Right renal pelvis (tissue), 4 donors: ENCODE measurements around the gene SFT2D3. TPM values are rescaled to one million over a fixed set of nuclear protein-coding genes. Genes with fewer than 3 reads are reported as not detected.

ENCODE experiments used
- DNase-seq, 4 donors: peaks; one replicate each; pipeline ENCODE4 v3.0.0-alpha.2; 2013; ENCODE audit warnings: low read depth in 4 of 4, low spot score in 3 of 4, missing footprints in 1 of 4
- polyA plus RNA-seq, 4 donors: library from polyadenylated mRNA; unstranded; fragments of 120-200 nt; gene quantifications; one replicate each; pipeline ENCODE4 v1.2.1, GENCODE V29; 2013; ENCODE audit not compliant: insufficient read length in 4 of 4

SFT2D3 gene
- polyA plus RNA-seq, 4 donors, result not detected

DNA sequence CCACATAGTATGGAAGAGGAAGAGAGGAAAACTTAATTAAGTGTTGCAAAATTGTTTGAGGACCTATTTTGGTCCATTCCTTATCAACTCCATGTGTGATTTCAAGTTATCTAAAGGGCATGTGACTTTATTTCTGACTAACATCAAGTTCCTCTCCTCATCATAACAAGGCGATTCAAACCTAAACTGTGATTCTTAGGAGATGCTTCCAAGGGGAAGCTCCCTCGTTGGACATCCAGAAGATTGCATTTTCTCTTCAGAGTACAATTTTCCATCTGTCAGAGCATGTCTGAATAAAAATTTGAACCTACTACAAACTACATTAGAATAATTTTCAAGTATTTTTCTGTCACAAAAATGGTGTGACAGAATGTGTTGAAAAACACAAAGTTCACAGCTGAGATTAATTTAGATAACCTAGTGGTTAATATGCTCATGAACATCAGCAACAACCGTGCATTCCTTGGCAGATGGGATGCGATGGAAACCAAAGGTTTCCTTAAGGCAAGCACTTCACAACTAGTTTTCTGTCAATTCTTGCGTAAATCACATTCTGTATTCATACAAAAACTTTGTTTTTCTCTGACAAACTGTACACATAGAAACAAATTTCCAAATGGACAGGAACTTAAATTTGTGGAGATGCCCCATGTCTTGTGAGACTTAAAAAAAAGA, 4.2 kb downstream of the SFT2D3 start:
- DNase-seq, result no peak

DNA sequence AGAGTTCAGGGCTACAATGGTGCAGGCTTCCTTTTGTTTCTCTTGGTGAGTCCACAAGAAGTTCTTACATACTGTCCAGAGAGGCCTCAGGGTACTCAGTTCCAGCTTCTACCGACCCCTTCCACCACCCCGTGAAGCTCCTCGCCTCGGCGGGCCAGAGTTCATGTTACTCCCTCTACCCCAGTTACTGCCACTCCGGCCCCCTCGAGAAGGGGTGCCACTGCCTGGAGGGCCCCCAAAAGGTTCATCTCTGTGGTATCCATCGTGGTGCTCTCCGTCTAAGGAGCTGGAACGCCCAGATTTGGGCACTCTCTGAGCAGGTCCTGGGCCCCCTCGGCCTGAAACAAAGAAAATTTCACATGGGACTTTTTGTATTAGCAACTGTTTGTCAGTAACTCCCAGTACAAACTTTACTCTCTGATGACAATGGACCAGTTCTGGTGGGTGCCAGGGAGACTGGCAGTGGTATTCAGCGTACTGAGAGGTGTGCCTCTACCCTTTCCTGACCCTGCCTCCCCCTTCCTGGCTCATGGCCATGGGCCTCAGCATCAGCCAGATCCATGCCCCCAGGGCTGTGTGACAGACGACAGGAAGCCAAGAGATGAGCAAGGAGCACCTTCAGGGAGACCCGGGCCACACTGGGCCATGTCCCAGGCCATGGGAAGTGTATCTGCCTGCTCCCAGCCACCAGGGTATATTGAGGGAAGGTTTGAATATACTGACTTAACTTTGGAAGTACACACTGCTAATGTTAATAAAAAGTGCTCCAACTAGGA, 5.1 kb downstream of the SFT2D3 start:
- DNase-seq, result no peak

DNA sequence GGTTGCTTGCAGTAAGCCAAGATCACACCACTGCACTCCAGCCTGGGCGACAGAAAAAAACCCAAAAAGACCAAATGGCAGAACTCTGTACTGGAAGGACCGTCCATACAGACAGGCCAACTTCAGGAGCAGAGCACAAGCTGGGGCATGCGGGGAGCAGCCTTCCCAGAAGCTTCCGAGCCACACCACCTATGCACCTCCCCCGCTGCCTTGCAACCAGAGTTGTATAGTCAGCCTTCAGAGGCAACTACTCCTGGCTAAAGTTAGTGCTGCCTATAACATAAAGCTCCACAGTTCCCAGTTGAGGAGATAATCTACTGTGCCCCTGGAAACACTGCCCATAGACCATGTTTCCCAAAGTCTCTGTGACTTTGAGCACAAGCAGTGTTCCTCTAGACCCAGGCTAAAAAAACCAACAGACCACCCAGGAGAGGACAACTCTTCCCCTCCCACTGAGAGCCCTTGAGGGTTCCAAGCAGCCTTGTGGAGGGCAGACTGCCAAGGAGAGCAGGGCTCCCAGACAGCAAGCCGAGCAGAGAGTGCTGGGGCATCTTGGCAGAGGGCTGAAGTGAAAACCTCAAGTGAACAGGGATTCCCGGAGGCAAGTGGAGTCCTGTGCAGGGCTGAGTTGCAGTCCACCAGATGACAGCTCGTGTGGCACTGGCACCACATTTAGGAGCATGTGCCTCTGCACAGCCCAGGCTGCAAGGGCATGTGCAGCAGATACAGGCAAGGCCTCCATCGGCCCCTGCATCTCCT, 6.8 kb downstream of the SFT2D3 start:
- no peak for DNase-seq

DNA sequence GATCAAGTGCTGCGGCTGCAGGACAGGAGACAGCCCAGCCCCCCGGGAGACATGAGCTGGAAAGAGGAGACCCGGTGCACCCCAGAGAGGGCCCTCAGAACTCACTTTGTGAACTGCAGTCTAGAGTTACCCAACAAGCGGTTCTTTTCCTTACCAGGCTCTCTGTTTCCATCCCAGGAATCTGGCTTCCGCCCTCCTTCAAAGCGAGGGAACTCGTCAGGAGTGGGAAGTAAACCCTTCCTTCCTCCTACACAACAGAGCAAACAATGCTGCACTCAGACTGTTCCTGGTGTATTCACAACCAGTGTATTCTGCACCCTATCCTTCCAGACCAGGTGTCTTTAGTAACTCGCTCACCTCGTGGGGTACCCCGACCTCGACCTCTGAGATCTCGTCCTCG, 8.0 kb downstream of the SFT2D3 start:
- no peak for DNase-seq

DNA sequence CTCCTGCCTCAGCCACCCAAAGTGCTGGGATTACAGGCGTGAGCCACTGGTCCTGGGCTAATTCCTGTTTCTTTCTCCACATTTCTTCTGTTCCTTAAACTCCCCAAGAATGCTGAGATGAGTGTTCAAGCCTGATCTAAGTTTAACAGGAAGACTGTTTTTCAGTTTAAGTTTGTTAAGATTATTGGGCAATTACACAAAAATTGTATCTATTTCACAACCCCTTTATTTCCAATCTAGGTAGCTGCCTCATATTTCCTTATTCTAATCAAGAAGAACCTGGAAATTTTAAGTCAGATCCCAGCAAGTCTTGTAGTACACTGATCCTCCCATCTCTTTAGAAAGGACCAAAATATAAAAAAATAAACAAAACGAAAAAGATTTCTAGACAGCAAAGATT, 11.7 kb downstream of the SFT2D3 start:
- no peak for DNase-seq

DNA sequence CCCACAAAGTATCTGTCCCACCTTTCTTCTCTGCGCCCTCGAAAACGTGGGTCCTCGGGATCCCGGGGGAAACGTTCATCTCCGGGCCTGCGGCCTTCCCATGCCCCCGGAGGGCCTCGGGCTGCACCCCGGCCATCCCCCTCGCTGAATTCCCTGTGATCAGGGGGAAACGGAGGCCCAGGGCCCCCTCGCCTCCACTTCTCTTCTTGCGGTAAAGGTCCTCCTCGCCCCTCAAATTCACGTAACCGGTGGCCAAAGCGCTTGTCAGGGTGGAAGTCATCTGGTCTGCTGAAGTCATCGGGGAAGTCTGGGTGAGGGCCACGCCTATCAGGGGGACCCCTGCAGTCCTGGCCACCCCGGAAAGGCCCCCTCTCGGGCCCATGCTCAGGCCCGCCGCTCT, 12.3 kb downstream of the SFT2D3 start:
- no peak for DNase-seq

DNA sequence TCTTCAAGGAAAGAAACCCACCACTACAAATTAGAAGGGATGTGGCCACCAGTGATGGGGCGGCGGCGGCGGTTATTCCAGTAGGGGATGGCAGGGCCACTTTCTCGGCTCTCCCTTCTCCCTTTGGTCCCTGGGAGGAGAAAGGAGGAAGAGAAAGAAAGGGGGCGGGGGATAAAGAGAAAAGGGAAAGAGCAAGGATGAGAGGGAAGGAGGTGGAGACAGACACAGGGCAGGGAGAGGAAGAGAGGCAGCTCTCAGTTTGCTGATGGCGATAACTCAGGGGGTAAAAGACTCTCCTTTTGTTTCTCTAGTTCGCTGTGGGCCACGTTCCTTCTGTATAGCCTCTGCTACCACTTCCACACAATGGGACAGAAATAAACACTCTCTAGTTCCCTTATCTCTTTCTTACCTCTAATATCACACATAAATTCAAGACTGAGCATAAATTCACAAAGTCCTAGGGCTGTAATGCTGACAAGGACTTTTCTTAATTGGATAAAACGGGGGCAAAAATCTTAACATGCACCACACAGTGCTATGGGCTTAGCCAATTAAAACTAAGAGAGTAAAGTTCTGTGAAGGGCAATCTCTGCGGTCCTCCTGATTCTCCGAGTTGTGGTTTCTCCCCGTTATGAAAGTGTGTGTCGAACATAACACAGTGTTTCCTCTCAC, 14.6 kb downstream of the SFT2D3 start:
- DNase-seq, result no peak

DNA sequence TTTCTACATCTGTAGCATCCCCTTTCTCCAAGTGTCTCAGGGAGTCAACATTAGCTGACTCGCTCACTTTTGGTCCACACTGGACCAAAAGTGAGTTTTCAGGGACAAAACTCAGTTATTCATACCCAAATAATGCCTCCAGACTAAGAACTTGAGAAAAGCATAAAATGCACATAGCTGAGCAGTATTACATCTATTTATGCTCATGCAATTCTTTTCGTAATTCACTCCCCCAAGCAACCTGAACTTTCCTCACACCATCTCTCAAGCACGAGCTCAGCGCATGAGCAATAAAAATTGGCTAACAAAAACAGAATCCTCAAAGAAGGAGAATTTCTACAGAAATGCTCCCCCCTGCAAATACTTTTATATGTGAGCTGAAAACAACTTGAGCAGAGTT, 17.0 kb downstream of the SFT2D3 start:
- DNase-seq, result no peak

DNA sequence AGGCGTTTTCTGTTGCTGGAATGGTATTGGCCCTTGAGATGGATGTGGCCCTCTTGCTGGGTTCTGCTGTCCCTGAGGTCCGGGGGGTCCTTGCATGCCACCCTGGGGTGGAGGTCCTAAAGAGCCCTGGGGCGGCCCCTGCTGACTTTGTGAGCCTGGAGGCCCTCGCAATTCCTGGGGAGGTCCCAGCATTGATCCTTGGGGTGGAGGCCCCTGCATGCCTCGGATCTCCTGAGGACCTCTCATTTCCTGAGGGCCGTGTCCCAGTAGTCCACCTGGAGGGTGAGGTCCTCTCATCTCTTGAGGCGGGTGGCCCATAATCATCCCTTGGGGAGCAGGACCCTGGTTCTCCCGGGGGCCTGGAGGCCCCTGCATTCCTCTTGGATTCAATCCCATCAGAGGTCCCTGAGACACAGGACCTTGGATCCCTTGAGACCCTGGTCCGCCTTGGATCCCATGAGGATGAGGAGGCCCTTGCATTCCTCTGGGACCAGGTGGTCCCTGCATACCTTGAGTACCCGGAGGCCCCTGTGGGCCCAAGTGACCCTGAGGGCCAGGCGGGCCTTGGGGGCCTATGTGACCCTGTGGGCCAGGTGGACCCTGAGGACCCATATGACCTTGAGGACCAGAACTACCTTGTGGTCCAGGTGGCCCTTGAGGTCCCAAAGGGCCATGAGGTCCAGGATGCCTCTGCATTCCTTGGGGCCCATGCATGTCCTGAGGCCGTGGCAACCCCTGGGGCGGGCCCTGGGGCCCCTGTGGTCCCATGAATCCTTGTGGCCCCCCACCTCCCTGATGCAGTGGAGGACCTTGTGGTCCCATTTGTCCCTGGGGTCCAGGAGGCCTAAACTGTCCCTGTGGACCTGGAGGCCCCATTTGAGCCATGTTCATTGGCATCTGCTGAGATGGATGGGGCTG, 18.3 kb downstream of the SFT2D3 start:
- no peak for DNase-seq

DNA sequence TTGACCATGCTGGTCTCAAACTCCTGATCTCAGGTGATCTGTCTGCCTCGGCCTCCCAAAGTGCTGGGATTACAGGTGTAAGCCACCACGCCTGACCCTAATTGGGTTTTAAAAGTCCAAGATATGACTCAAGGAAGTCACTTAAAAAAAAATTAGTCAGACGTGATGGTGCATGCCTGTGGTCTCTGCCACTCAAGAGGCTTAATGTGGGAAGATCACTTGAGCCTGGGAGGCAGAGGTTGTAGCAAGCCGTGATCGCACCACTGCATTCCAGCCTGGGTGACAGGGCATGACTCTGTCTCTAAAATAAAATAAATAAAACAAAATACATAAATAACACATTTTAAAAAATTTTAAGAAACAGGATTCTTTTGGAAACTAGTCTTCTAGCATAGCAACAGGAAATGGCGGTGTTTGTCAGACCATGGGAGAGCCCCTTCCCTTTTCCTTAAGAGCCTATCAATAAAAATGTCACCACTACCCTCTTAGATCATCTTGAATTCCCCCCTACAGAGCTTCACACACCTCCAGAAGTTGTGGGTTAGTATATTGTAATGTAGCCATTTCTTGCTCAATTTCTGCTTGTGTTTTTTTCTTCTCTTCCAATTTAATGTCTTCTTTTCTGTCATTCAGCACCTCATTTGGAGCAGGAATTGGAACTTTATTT, 20.1 kb downstream of the SFT2D3 start:
- DNase-seq, result no peak

DNA sequence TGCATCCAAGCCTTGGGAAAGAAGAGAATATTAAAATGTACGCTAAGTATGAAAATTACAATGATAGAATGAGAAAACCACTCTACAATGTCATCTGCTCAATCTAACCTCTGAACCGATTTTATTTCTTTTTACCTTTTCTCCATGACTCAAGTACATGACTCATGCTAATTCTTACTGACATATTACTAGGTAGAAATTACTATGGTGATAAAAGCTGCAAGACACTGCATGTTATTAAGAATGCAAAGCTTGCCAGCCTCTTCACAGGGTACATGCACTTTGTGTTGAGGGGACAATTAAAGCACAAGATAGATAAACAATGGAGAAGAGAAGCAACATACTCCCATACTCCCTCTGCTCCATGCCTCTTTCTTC, 20.7 kb downstream of the SFT2D3 start:
- DNase-seq, result no peak

DNA sequence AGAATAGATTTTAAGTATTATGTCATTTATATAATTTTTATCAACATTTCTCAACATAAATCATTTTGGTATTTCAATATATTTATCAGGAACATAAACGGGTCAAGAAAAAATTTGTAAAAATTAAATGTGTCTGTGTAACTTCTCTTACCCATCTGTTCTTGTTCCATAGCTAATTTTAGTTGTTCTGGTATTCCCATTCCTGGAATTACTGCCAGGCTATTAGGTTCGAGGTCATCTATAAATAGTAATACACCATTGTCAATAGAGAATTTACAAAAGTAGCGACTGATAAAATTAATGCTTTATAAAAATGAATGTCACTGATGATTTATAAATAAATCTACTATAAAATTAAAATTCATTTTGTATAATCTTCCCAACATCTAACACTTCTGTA, 21.5 kb downstream of the SFT2D3 start:
- no peak for DNase-seq

DNA sequence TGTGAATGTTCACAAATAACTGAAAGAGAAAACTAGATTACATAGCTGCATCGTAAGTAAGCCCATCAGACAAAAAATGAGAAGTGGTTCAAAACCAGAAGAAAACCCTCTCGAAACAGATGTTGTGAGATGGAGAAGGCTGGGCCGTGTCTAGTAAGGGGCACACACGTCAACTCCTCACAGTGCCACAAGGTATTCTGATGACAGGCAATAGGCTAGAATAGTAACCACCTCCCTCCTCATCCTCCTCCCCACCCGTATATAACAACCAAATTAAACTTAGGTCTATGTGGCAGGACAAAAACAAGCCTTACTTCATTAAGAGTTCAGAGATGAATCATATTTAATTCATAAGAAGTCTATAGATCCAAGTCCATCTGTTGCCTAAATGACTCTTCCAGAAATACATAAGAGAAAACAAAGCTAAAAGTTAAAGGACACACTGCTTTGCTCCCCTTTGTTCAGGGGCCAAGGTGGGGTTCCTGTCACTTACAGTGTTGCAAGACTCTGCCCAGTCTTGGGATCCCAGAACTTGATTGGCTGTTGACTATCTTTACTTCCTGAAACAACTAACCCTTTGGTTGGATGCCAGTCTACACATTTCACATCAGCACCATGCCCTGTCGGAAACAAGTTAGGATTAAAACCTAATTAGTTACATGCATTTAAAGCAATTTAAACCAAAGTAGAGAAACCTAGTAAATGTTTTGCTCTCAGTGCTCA, 25.0 kb downstream of the SFT2D3 start:
- DNase-seq, result no peak

DNA sequence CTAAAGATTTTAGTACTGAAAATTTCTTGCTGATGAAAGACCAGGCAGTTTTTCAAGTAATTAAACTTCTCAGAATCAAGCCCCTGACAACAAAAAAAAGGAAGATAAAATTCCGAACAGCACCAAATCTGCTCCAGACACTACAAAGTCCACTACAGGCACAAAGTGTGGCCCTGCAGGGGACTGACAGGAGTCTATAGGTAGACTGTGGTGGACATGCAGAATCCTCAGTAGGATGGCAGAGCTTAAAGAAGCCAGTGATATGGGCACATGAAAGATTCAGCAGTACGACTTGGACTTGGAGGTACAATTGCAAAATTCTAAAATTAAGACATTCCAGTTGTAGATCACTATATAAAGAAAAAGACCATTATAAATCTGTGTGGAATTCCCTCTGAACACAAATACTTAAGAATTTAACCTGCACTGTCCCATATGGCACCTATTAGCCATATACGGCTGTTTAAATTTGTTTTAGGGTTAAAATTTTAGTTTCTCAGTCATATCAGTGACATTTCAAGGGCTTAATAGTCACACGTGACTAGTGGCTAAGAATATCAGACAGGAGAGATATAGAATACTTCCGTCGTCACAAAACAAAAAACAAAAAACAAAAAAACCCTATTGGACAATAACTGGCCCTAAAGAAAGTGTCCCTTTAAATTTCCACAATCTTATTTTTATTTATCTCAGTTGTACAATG, 32.0 kb downstream of the SFT2D3 start:
- no peak for DNase-seq

DNA sequence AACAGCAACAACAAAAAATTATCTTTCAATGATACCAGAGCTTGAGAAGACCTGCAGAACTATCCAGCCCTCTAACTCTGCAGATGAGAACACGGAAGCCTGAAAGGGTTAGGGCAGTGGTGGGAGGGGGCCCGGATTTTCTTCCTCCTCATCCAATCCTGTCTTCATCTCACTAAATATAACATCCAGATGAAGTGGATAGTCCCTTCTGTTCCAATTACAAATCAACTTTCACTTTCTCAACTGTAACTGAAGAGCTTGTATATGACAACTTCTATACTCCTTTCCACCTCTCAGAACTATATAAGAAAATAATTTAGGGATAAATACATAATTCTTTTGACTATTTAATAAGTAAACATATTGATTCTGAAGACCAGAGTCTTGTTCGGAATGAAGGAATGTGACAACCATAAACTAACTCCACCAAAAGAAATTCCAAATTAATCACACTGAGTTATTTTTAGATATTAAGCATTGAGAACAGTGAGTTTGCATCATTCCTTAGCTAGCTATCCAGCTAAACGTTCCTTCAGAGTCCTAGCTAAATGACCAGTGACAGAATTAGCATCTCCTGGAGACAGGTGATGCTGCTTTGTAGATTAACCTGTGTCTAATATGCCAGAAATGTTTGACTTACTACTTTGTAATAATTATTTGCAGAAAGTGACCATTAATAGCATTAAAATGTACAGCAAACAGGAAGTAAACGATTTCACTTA, 32.7 kb downstream of the SFT2D3 start:
- no peak for DNase-seq

DNA sequence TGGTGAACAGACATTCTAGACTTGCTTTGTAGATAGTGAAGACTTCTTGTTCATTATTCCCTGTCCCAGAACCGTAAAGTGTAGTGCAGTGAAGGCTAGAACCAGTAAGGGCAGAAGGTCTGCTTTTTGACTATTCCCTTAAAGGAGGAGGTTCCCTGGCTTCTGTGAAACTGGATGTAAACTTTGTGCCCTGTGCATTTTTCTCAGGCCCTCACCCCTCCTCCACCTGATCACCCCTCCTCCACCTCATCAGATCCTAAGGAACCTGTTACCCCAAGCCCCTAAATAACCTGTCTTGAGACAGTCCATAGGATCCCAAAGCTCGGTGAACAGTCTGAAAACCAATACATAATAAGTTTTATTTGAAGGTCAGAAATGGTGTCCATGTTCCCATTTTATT, 33.7 kb downstream of the SFT2D3 start:
- DNase-seq, result peak in 3 of 4 donors; percentile 10 to 22 (median 14)

DNA sequence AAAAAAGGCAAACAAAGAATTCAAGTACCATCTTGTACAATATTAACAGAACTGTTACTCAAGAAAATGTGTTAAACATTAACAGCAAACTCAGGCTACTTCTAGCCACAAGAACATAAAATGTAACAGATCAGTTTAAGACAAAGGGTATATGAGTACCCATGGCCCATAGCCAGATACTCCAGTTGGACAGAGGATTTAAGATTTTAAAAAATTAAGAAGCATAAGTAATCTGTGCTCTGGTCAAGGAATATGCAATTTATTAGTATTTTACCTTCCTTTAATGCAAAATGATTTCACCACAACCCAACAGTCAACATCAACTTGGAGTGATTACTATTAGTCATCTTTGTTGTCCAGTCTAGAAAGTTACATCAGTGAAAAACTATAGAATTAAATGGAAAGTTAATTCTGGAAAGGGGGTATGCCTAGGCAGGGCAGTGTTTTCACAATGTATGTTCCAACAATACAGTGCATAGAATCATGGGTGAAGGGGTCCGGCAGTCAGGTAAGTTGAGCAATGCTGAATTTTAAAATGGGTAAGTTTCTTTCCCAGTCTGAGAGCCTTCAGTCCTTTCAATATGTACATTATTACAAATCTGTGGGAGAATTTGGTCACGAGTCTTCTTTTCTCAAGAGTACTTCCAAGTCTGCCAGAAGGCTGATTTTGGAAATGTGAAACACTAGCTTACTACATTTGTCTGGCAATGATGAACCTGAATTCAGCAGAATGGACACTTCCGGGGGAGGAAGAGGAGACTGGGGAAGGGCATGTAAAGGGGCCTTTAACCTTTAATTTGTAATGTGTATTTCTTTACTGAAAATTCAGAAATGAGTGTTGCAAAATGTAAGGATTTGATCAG, 34.5 kb downstream of the SFT2D3 start:
- DNase-seq, result peak; percentile 8 to 18 (median 16)
